ENCODE results near the gene CCDC136.

DNA sequence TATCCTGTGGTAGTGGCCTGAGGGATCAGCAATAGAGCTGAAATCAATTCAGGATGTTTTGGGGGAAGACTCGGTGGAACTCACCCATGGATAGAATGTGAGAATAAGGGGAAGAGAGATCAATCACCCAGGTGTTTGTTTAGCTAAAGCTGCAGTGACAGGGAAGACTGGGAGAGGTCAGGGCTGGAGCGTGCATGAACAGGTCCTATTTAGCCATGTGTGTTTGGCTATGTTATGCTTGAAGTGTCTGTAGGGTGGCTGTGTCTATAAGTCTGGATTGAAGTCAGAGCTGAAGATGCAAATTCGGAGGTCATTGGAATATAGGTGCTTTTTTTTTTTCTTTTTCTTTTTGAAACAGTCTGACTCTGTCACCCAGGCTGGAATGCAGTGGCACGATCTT, 75.5 kb downstream of the CCDC136 start:
- TF ChIP-seq POLR2AphosphoS5 (IDR thresholded peaks at IDR 0.05; ENCODE audit: borderline replicate concordance, low read depth, low read length), result no peak
- no peak for TF ChIP-seq EZH2 (IDR thresholded peaks at IDR 0.05)
- TF ChIP-seq FOXP2 (optimal IDR thresholded peaks at IDR 0.05; ENCODE audit: control extremely low read depth, extremely low read length, insufficient read depth), result no peak

All from SK-N-MC (cell line).